LNCAP (cell line): ENCODE data around the gene CCDC106.

Experiments
- CTCF ChIP-seq: fragments of 450-650 bp; IDR thresholded peaks from 2 replicates; pipeline ENCODE4 v1.5.1; 2017; ENCODE audit warnings: mild to moderate bottlenecking

The CCDC106 gene

GRCh38 chr19:55696301-55697068 lies 48.5 kb downstream of the CCDC106 start:
- no peak for TF ChIP-seq CTCF

GRCh38 chr19:55697069-55697440 lies 49.0 kb downstream of the CCDC106 start:
- TF ChIP-seq CTCF = no peak

DNA sequence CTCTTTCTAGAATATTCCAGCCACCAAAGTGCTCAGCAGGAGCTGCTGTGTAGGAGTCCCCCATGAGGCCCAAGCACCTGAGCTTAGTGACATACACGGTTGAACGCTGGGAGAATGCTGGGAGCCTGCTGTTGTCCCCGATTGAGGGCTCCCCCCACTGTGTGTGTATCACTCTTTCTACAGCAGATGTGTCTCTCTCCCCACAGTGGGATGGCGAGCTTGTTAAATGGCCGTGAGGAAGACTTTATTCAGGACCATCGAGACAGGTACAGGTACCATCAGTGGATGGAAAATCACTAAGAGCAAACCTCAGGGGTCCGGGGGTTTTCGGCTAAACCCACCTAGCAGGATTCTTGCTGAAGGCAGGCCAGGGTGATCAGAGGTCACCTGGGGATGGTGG lies 49.7 kb downstream of the CCDC106 start:
- no peak for TF ChIP-seq CTCF

GRCh38 chr19:55698256-55698655 lies 50.2 kb downstream of the CCDC106 start:
- no peak for TF ChIP-seq CTCF

DNA sequence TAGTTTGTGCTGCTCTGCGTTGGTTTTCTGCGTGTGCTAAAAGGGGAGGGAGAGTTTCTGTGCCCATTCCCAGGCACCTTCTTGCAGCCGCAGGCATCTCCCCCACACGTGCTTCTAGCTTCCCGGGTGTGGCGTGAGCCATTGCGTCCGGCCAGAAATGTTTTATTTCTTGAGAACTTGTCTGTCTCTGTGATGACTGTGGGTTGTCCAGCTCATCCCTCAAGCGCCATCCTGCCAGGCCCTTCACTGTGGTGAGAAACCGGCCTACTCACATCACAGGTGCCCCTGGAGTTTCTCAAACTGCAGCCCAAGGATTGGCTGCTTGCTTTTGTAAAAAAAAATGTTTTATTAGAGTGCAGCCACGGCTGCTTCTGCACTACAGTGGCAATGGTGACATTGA lies 51.2 kb downstream of the CCDC106 start:
- no peak for TF ChIP-seq CTCF

GRCh38 chr19:55700813-55701212 lies 52.8 kb downstream of the CCDC106 start:
- no peak for TF ChIP-seq CTCF

GRCh38 chr19:55702131-55702627 lies 54.2 kb downstream of the CCDC106 start:
- no peak for TF ChIP-seq CTCF
